Measurements from ENCODE around the gene ALDH3B1.
"Not testable (repeated sequence)": the region's sequence is repeated elsewhere in the genome, so short reads cannot be mapped to it uniquely, and the experiment has no call there.

Gene ALDH3B1

DNA sequence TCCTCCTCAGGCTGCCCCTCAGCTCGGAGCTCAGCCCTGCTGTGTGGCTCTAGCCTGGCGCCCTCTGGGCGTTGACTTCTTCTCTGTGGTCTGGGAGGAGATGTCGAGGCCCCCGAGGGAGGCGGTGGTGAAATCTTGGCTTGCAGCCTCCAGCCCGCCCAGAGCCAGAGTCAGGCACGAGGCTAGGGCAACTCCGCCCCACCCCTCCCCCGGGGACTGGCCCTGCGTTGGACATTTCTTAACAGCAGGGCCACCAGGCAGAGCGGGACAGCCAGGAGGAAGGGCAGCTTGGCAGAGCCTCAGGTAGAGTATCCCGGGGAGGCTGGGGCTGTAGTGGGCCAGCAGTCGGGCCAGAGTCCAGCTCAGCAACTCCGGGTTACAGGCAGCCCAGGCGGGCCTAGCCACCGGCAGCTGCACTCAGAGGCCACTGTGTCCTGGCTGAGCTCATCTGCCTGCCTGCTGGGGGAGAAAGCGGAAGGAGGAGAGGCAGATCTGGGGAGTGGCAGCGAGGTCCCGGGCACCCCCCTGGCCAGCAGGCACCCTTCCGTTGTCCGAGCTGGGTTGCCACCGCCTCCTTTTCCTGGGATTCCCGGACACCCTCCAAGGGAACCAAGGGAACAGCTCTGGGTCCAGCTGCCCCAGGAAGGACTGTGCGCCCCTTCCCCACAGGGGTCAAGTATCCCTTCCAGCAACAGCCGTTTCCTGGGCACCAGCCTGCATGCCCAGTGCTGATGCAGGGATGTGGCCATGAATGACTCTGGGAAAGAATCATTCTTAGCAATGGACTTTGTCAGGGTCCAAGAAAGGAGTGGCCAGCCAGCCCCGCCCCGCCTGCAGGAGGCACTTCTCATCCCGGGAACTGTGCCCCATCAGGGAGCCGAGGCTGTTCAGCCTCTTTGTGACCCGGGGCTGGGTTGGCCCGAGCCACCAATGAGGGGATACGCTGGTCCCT lies at the start of gene ALDH3B1:
Gene ALDH3B1, plus strand, starts transcription at position 238 of the 952 bp plus-strand sequence. CDS start 4,971 bp downstream, outside the sequence.
- ATAC-seq (replicated peaks): peak; percentile 83 to 84
- Mint-ChIP-seq H3K27me3 (no peaks in the 10 kb centered on the region), H3K36me3 (no peaks in the 10 kb centered on the region), H3K9me3 (no peaks in the 10 kb centered on the region), H3K4me3 (peak within 1 kb of the TSS; percentile 66 to 73), H3K27ac (peak within 1 kb of the TSS; percentile 86), H3K4me1 (peaks cover 28 to 46% of the 10 kb centered on the region in 2 donors)
- peak; percentile 51 for DNase-seq

DNA sequence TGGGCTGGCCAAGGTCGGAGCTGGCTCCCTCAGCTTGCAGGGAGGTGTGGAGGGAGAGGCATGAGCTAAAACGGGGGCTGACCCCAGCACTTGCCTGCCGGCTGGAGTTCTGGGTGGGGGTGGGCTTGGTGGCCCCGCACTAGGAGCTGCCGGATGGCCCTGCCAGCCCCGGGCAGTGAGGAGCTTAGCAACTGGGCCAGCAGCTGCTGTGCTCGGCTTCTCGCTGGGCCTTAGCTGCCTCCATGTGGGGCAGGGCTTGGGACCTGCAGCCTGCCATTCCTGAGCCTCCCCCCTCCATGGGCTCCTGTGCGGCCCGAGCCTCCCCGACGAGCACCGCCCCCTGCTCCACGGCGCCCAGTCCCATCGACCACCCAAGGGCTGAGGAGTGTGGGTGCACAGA lies 46.9 kb upstream of the ALDH3B1 start:
- peaks cover 15 to 35% of the 10 kb centered on the region in 2 donors for H3K27me3 Mint-ChIP-seq
- H3K9me3 Mint-ChIP-seq; H3K27ac Mint-ChIP-seq; ATAC-seq (replicated peaks); H3K4me1 Mint-ChIP-seq; DNase-seq; H3K36me3 Mint-ChIP-seq; H3K4me3 Mint-ChIP-seq: not testable (repeated sequence)

- not testable (repeated sequence) for ATAC-seq (replicated peaks); DNase-seq; H3K9me3 Mint-ChIP-seq; H3K36me3 Mint-ChIP-seq; H3K4me1 Mint-ChIP-seq; H3K4me3 Mint-ChIP-seq; H3K27ac Mint-ChIP-seq
- peaks cover 14 to 28% of the 10 kb centered on the region in 2 donors for H3K27me3 Mint-ChIP-seq
Observed at GRCh38 chr11:67963879-67964278, 46.2 kb upstream of the ALDH3B1 start.

- DNase-seq; ATAC-seq (replicated peaks); H3K36me3 Mint-ChIP-seq; H3K9me3 Mint-ChIP-seq; H3K4me1 Mint-ChIP-seq; H3K27ac Mint-ChIP-seq; H3K4me3 Mint-ChIP-seq: not testable (repeated sequence)
- peaks cover 11 to 21% of the 10 kb centered on the region in 2 donors for H3K27me3 Mint-ChIP-seq
Observed at GRCh38 chr11:67964746-67965145, 45.4 kb upstream of the ALDH3B1 start.

GRCh38 chr11:67965830-67966348 lies 44.2 kb upstream of the ALDH3B1 start:
- peaks cover 11% of the 10 kb centered on the region in 2 donors for H3K27me3 Mint-ChIP-seq
- not testable (repeated sequence) for H3K36me3 Mint-ChIP-seq; H3K27ac Mint-ChIP-seq; H3K9me3 Mint-ChIP-seq; DNase-seq; H3K4me3 Mint-ChIP-seq; H3K4me1 Mint-ChIP-seq; ATAC-seq (replicated peaks)

- DNase-seq; H3K9me3 Mint-ChIP-seq; ATAC-seq (replicated peaks); H3K4me1 Mint-ChIP-seq; H3K4me3 Mint-ChIP-seq; H3K36me3 Mint-ChIP-seq; H3K27ac Mint-ChIP-seq: not testable (repeated sequence)
- H3K27me3 Mint-ChIP-seq: peaks cover 34 to 48% of the 10 kb centered on the region in 2 donors
Observed at GRCh38 chr11:67974746-67975145, 35.4 kb upstream of the ALDH3B1 start.

- not testable (repeated sequence) for H3K4me1 Mint-ChIP-seq; ATAC-seq (replicated peaks); H3K36me3 Mint-ChIP-seq; H3K9me3 Mint-ChIP-seq; H3K27ac Mint-ChIP-seq; H3K4me3 Mint-ChIP-seq; DNase-seq
- peaks cover 27 to 45% of the 10 kb centered on the region in 2 donors for H3K27me3 Mint-ChIP-seq
Observed at GRCh38 chr11:67978766-67979418, 31.2 kb upstream of the ALDH3B1 start.

GRCh38 chr11:67981226-67981625 lies 28.9 kb upstream of the ALDH3B1 start:
- H3K27me3 Mint-ChIP-seq: peaks cover 23 to 35% of the 10 kb centered on the region in 2 donors
- not testable (repeated sequence) for H3K4me3 Mint-ChIP-seq; DNase-seq; H3K27ac Mint-ChIP-seq; H3K4me1 Mint-ChIP-seq; H3K36me3 Mint-ChIP-seq; H3K9me3 Mint-ChIP-seq; ATAC-seq (replicated peaks)

DNA sequence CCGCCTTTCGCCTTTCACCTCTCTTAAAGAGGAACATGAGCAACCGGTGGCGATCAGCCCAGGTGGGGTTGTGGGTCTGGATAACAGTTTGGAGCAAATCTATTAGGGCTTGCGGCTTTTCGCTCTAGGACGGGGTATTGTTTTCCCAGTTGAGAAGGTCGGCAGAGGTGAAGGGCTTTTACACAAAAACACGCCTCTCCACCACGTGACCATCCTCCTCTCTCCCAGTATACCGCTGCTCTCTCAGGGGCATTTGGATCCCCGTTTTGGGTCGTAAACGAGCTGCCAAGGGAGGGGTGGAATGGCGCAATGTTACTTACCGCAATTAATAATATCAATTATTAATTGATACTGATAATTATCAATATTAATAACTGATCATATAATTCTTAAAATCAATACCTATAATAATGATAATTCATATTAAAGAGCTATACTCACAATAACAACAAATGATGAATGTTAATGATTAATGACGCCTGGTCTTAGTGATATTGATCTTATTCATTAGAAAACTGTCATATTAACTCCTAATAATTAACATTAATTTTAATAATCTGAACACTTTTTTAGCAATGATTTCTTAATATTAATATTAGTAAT lies 27.8 kb upstream of the ALDH3B1 start:
- not testable (repeated sequence) for H3K36me3 Mint-ChIP-seq; H3K27ac Mint-ChIP-seq; DNase-seq; ATAC-seq (replicated peaks); H3K4me1 Mint-ChIP-seq; H3K4me3 Mint-ChIP-seq; H3K9me3 Mint-ChIP-seq
- H3K27me3 Mint-ChIP-seq: peaks cover 18 to 27% of the 10 kb centered on the region in 2 donors

GRCh38 chr11:67983951-67984350 lies 26.2 kb upstream of the ALDH3B1 start:
- Mint-ChIP-seq H3K9me3 (no peaks in the 10 kb centered on the region), H3K4me1 (no peaks in the 10 kb centered on the region), H3K4me3 (no peak overlapping the region), H3K27me3 (peaks cover 11 to 17% of the 10 kb centered on the region in 2 donors), H3K27ac (no peak overlapping the region), H3K36me3 (no peaks in the 10 kb centered on the region)
- ATAC-seq (replicated peaks) (no peak), DNase-seq (no peak)

DNA sequence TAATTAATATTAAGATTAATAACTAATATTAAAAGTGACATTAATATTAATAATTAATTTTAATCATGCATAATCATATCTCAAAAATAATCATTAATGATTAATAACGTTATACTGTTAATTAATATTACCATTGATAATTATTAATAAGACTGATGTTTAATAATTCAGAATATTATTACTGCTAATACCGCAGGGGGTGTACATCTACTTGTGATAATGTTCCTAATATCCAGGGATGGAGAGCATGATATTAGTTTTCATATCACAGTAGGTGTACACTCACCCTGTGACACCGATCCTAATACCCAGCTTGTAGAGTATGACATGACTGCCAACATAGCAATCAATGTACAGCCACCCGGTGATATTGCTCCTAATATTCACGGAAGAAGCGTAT lies 24.8 kb upstream of the ALDH3B1 start:
- not testable (repeated sequence) for H3K36me3 Mint-ChIP-seq; H3K4me3 Mint-ChIP-seq; H3K4me1 Mint-ChIP-seq; DNase-seq; H3K27ac Mint-ChIP-seq; H3K9me3 Mint-ChIP-seq; ATAC-seq (replicated peaks)
- peaks cover 7 to 10% of the 10 kb centered on the region in 2 donors for H3K27me3 Mint-ChIP-seq

DNA sequence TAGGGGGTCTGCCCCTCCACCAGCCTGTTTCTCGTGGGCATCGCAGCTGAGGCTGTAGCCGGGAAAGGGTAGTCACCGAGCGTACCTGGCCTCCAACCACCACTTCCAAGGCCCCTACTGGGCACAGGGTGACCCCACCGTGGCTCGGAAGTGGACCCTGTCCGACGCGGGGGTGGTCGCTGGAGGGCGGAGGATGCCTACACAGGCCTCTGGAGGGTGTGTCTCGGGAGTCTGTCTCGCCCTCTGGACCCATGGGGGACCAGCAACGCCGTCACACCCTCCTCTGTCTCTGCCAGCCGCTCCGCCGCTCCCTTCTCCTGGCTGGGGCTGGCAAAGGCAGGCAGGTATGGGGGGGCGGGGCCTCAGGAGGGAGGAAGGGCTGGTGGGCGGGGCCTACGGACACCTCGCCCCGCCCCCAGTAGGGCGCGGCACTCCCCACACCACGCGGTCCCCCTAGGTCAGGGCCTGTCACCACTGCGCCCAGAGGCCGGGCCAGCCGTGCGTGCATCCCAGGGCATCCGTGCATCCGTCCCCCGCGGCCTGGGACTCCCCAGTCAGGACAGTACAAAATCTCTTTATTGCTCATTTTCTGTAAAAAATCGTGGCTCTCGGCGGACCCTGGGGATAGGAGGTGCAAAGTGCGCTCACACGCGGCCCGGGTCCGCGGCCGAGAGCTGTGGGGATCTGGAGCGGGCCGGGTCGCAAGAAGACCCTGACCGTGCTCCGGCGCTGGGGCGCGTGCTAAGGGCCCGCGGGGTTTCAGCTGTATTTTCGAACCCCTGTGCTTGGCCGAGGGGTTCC lies 19.4 kb upstream of the ALDH3B1 start:
- not testable (repeated sequence) for H3K27me3 Mint-ChIP-seq, H3K9me3 Mint-ChIP-seq, DNase-seq, H3K27ac Mint-ChIP-seq
- Mint-ChIP-seq H3K4me1 (peaks cover 15 to 36% of the 10 kb centered on the region in 2 donors), H3K4me3 (peak overlapping the region in 1 of 2 donors; percentile 16), H3K36me3 (peaks cover 21% of the 10 kb centered on the region in 2 donors)
- ATAC-seq (replicated peaks): peak; percentile 45 to 67

GRCh38 chr11:67991347-67992121 lies 18.6 kb upstream of the ALDH3B1 start:
- not testable (repeated sequence) for H3K27me3 Mint-ChIP-seq; DNase-seq; ATAC-seq (replicated peaks); H3K27ac Mint-ChIP-seq; H3K9me3 Mint-ChIP-seq
- peaks cover 17 to 40% of the 10 kb centered on the region in 2 donors for H3K4me1 Mint-ChIP-seq
- H3K4me3 Mint-ChIP-seq: peak overlapping the region in 1 of 2 donors; percentile 52
- H3K36me3 Mint-ChIP-seq: peaks cover 24% of the 10 kb centered on the region in 2 donors
